ENCODE data around the gene FHAD1. TPM values are rescaled to one million over a fixed set of nuclear protein-coding genes. Genes with fewer than 3 reads are reported as not detected.

FHAD1 gene
- total RNA-seq, 1 experiment from 2014 or later, result 3.5 TPM

DNA sequence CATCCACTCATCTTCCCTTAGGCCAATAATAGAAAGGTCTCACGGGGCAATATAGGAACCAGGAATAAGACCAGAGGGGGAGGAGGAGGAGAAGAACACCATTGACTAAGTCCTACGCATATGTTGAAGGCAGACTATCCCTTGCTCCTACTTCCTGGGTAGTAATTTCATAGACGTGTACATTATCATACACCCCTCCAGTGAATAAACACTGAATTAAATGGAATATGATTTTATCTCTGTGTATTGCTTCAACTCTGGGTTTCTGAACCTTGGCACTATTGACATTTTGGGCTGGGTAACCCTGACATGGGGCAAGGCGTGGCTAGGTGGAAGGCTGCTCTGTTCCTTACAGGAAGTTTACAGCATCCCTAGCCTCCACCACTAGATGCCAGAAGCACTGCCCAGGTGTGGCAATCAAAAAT lies 17.3 kb upstream of the FHAD1 start:
- H3K36me3 ChIP-seq (ENCODE audit: control insufficient read depth in 1 of 2, insufficient read depth in 2 of 2, low read length in 2 of 2), result no peaks in the 10 kb centered on the region
- no peaks in the 10 kb centered on the region for H3K9me2 ChIP-seq (ENCODE audit: insufficient read depth)
- H3K4me2 ChIP-seq (ENCODE audit: low read length), result no peak overlapping the region
- H3K27me3 ChIP-seq (ENCODE audit: insufficient read depth, low read length), result no peaks in the 10 kb centered on the region
- peaks cover 0 to 14% of the 10 kb centered on the region in 2 experiments; a peak in 2 of 4 replicates for H3K4me1 ChIP-seq (ENCODE audit: control insufficient read depth in 1 of 2, insufficient read depth in 2 of 2, low read length in 2 of 2)
- ChIA-PET CTCF (no interaction called here), POLR2A (no interaction called here), RAD21 (ENCODE audit: low non-redundant PET in 1 of 2, low total read pairs in 2 of 2, uncharacterized antibody in 2 of 2, unreplicated experiment in 2 of 2) (no interaction called here)
- intact Hi-C loops (cut with micrococcal nuclease), result no loop called here
- no TSS peak for BruUV-seq (replicated peaks)
- H4K20me1 ChIP-seq (ENCODE audit: insufficient read depth), result no peaks in the 10 kb centered on the region
- no peaks in the 10 kb centered on the region for H3K9me3 ChIP-seq (ENCODE audit: control insufficient read depth in 1 of 2, insufficient read depth in 1 of 2, low read depth in 1 of 2, low read length in 2 of 2)
- ATAC-seq (peak; percentile 62; the same call in 1 of the 2 replicates), DNase-seq (ENCODE audit: low read depth, low spot score) (no peak)
- TF ChIP-seq CBX3 (IDR thresholded peaks at IDR 0.05; ENCODE audit: low read depth) (no peak), CTCF (IDR thresholded peaks at IDR 0.05 in 2 of 3, conservative IDR thresholded peaks at IDR 0.05 in 1 of 3; ENCODE audit: borderline replicate concordance in 1 of 3, insufficient read depth in 1 of 3, low read depth in 2 of 3, low read length in 2 of 3) (no peak), SIN3A (IDR thresholded peaks at IDR 0.05; ENCODE audit: low read depth) (no peak), CEBPB (IDR thresholded peaks at IDR 0.05; ENCODE audit: low read depth) (no peak), ZBTB33 (IDR thresholded peaks at IDR 0.05; ENCODE audit: extremely low read depth, insufficient replicate concordance, low read length) (no peak), EZH2phosphoT487 (IDR thresholded peaks at IDR 0.05; ENCODE audit: borderline replicate concordance) (no peak), SRF (IDR thresholded peaks at IDR 0.05; ENCODE audit: low read depth) (no peak), REST (IDR thresholded peaks at IDR 0.05; ENCODE audit: low read depth) (no peak), JUND (IDR thresholded peaks at IDR 0.05) (no peak), EZH2 (IDR thresholded peaks at IDR 0.05) (no peak)
- TF ChIP-seq, protein P1, sequence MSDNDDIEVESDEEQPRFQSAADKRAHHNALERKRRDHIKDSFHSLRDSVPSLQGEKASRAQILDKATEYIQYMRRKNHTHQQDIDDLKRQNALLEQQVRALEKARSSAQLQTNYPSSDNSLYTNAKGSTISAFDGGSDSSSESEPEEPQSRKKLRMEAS (IDR thresholded peaks at IDR 0.05), result no peak
- no peak overlapping the region for H2AFZ ChIP-seq (ENCODE audit: low read depth, low read length, poor library complexity, severe bottlenecking)
- no peak overlapping the region for H3K27ac ChIP-seq (ENCODE audit: low read depth, low read length)
- no peak overlapping the region for H3K4me3 ChIP-seq (replicated peaks in 1 of 2; ENCODE audit: low read depth in 1 of 2, low read length in 2 of 2)
- no peaks in the 10 kb centered on the region for H3K79me2 ChIP-seq (ENCODE audit: insufficient read depth, low read length)
- H3K9ac ChIP-seq (ENCODE audit: low read length), result no peak overlapping the region

Data from HCT116 (cell line).